Heart left ventricle (tissue), 13 donors: ENCODE measurements around the gene RLN3.

Experiments
- POLR2A ChIP-seq, 2 donors: fragments of 450-650 bp; IDR thresholded peaks; one replicate each; pipeline ENCODE4 v1.6.1; 2017; ENCODE audit warnings: antibody characterized with exemption in 2 of 2, mild to moderate bottlenecking in 2 of 2, moderate library complexity in 2 of 2
- TF ChIP-seq, protein P1 (sequence below), 12 donors: fragments of 200-600 bp; sonication (generic) in 4 of 12; IDR thresholded peaks; one replicate each; pipeline versions ENCODE4 v1.5.0 to v1.8.0; 2018 to 2022; ENCODE audit warnings: antibody characterized with exemption in 12 of 12, mild to moderate bottlenecking in 5 of 12
- donor health status: ischemic (EF 13 %, LVEDD 7.1; RV severe dilation, severe dysfunction).
- donor health status: DM: no; HTN: yes; CAD: no.
- donor health status: DM: no; HTN: no; CAD: no.
- donor health status: ischemic (EF 25% LVEDD 6.9; RV normal size, moderate dysfunction).
- donor health status: ischemic (EF 25% LVEDD 5.7; RV mildly dilated, moderate dysfunction).
- donor health status: ischemic (EF 35%, LVEDD 5.7; RV mildly dilated, moderate dysfunction).
- donor health status: nonischemic (EF 11% LVEDD 7.7; RV severe dilation, severe dysfunction).
- donor health status: DM: yes; HTN: yes; CAD: no.
- donor health status: PGD.
- donor health status: ischemic (EF 29% LVEDD 5.4; RV normal size, mild dysfunction).
- donor health status: nonischemic (EF 23%, LVEDD 6.1; RV moderate dilation, normal function).

DNA sequence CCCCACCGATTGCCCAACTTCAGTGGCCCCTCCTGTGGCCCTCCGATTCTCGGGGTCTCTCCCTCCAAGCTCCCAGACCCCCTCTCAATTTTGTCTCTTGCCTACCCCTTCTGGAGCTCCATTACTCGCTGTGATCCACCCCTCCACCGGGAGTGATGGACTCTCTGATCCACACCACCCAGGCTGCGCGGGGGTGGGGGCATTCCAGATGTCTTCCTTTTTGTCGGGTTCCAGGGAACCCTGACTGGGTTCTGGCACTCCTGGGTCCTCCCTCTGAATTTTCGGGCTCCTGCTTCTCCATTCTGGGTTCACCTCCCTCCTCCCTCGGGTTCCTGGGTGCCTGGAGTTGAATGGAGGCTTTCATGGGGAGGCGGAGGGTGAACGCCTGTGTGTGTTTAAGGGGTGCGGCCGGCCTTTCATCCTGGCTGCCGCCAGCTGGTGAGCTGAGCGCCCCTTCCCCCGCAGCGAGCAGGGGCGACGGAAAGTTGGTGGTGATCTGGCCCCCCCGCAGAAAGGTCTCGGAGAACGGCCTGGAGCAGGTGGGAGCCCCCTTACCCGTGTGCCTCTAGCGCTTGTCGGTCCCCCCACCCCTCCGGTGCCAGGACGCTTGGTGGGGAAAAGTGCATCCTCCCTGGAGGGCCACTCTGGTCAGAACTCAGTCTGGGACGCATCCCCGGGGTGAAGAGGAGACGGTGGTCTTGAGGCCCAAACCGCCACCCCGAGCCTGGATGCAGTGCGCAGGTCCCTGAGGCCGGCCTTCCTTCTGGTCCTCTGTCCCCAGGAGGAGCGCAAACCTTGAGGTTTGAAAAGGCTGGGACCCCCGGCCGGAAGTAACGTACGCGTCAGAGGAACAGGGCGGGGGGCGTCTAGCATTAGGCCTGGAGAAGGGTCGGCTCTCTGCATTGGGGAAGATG is 46.2 kb downstream of the RLN3 start:
- TF ChIP-seq, protein P1, sequence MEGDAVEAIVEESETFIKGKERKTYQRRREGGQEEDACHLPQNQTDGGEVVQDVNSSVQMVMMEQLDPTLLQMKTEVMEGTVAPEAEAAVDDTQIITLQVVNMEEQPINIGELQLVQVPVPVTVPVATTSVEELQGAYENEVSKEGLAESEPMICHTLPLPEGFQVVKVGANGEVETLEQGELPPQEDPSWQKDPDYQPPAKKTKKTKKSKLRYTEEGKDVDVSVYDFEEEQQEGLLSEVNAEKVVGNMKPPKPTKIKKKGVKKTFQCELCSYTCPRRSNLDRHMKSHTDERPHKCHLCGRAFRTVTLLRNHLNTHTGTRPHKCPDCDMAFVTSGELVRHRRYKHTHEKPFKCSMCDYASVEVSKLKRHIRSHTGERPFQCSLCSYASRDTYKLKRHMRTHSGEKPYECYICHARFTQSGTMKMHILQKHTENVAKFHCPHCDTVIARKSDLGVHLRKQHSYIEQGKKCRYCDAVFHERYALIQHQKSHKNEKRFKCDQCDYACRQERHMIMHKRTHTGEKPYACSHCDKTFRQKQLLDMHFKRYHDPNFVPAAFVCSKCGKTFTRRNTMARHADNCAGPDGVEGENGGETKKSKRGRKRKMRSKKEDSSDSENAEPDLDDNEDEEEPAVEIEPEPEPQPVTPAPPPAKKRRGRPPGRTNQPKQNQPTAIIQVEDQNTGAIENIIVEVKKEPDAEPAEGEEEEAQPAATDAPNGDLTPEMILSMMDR (IDR thresholded peaks at IDR 0.05) = no peak
- no peak for TF ChIP-seq POLR2A (IDR thresholded peaks at IDR 0.05)
